Fibroblast of mammary gland (primary cell): ENCODE results near the gene KLRB1.

ENCODE experiments used
- DNase-seq: peaks from one replicate; pipeline ENCODE4 v3.0.0-alpha.2; 2010; ENCODE audit warnings: low read depth
- H3K4me3 ChIP-seq: 2 replicates; pipeline ENCODE4 v1.5.1; 2011; ENCODE audit warnings: low read depth, mild to moderate bottlenecking, low read length, moderate library complexity; ENCODE audit not compliant: control insufficient read depth
- TF ChIP-seq, protein P1 (sequence below): conservative IDR thresholded peaks from 2 replicates; pipeline ENCODE4 v1.5.1; 2011; ENCODE audit warnings: low read depth, low read length, inconsistent platforms; ENCODE audit not compliant: control insufficient read depth, insufficient read depth

The KLRB1 gene

DNA sequence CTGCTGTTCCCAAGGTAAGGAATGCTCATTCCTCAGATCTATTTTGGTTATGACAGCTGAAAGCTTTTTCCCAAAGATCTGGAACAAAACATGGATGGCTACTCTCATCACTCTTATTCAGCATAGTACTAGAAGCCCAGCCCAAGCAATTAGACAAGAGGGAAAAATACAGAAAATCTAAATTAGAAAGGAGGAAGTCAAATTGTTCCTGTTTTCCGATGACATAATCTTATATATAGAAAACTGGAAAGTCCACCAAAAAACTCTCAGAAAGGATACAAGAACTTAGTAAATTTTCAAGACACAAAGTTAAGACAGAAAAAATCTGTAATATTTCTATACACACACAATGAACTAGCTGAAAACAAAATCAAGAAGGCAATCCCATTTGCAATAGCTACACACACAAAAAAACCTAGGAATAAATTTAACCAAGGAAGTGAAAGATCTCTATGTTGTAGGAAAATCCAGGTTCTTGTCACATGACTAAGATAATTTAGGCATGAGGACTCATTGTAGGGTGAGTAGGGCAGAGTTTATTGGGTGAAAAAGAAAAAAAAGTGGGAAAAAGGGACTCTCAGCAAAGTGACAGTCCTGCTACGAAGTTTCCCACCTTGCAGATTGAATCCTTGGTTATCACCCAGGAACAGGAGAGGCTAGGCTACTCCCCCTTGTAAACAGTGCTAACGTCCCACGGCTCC, 28.6 kb upstream of the KLRB1 start:
- TF ChIP-seq, protein P1, sequence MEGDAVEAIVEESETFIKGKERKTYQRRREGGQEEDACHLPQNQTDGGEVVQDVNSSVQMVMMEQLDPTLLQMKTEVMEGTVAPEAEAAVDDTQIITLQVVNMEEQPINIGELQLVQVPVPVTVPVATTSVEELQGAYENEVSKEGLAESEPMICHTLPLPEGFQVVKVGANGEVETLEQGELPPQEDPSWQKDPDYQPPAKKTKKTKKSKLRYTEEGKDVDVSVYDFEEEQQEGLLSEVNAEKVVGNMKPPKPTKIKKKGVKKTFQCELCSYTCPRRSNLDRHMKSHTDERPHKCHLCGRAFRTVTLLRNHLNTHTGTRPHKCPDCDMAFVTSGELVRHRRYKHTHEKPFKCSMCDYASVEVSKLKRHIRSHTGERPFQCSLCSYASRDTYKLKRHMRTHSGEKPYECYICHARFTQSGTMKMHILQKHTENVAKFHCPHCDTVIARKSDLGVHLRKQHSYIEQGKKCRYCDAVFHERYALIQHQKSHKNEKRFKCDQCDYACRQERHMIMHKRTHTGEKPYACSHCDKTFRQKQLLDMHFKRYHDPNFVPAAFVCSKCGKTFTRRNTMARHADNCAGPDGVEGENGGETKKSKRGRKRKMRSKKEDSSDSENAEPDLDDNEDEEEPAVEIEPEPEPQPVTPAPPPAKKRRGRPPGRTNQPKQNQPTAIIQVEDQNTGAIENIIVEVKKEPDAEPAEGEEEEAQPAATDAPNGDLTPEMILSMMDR: no peak
- DNase-seq: no peak
- no peak overlapping the region for H3K4me3 ChIP-seq

GRCh38 chr12:9634969-9635754, 27.4 kb upstream of the KLRB1 start:
- DNase-seq: no peak
- TF ChIP-seq, protein P1: no peak
- no peak overlapping the region for H3K4me3 ChIP-seq

DNA sequence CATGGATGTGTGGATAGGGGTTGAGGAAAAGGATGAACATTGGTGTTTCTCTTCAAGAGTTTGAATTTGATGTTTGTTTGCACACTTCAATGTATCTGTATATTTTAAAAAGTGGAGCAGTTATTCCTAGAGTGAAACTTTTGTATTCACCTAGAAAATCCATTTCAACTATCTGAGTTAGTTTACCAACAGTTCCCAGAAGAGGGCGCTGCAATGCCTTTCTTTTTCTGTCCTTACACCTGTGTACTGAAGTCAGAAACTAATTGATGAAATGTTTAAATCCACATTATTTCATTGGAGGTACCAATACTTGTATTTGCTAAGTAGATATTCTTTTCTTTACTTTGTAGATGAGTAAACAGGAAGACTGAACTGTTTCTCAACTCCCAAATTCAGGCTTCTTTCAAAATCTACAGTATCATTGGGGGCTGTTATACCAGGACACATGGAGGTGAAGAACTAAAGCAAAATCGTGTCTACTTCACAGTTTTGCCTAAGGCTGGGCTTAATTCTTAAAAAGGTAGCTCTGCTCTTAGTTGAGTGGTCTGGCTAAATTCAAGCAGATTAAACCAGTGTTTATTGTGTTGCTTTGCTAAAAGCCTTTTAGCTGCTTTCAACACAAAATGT, 26.6 kb upstream of the KLRB1 start:
- H3K4me3 ChIP-seq: no peak overlapping the region
- TF ChIP-seq, protein P1: peak; percentile 76
- DNase-seq: peak; percentile 59

- TF ChIP-seq, protein P1: no peak
- no peak for DNase-seq
- H3K4me3 ChIP-seq: no peak overlapping the region
Measured at GRCh38 chr12:9632766-9633165, 25.1 kb upstream of the KLRB1 start.

DNA sequence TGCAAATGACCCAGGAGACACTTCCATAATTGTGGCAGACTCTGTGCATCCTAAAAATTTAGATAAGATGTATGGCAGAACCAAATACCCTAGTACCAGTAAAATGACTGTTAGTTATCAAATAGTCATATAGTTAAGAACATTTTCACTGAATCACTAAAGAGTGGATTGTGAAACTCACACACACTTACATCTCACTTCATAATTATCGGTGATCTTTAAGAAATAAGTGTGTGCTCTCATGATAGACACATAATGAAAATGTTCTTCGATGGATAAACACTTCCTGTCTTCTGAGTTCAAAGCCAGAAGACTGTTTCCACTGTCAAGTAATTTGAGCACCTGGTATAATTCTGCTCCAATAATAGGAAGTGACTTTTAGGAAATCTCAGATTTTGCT, 19.1 kb upstream of the KLRB1 start:
- no peak for DNase-seq
- H3K4me3 ChIP-seq: no peak overlapping the region
- TF ChIP-seq, protein P1: no peak

GRCh38 chr12:9626291-9626690, 18.6 kb upstream of the KLRB1 start:
- no peak overlapping the region for H3K4me3 ChIP-seq
- DNase-seq: no peak

More at GRCh38 chr12:9626291-9626690, 18.6 kb upstream of the KLRB1 start:
- TF ChIP-seq, protein P1: no peak
